Measurements from ENCODE around the gene HBG2. TPM values are rescaled to one million over a fixed set of nuclear protein-coding genes. Genes with fewer than 3 reads are reported as not detected.
"Not testable (repeated sequence)": the region's sequence is repeated elsewhere in the genome, so short reads cannot be mapped to it uniquely, and the experiment has no call there.

HBG2 gene
- total and polyA plus RNA-seq, 12 donors, result 0.12 to 1.0 (median 0.43) TPM; not detected in 8

DNA sequence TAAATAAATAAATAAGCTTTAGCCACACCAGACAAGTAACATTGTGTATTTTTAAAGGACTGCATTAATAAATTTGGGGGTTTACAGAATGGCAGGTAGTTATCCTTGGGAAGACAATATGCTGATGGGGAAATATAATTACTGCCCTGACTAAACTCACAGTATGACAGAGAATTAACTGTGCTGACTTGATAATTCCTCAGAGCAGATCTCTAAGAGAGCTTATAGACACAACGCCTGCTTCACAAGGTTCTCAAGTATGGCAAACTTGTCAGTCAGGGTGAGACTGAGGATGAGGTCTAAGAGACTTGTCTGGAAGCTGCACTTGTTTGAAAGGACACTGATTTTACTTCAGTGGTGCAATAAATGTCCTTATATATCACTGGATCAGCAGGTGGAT lies 43.9 kb upstream of the HBG2 start:
- Histone ChIP-seq H3K4me1 (no peaks in the 10 kb centered on the region), H3K27me3 (no peaks in the 10 kb centered on the region), H3K4me3 (no peak overlapping the region), H3K36me3 (no peaks in the 10 kb centered on the region), H3K27ac (no peak overlapping the region), H3K9me3 (no peaks in the 10 kb centered on the region)
- intact Hi-C loops (cut with DNase I), result no loop called here
- DNase-seq (no peak), ATAC-seq (no peak)
- 69 to 82% methylated on average over 1 of the region's 1 CpG for WGBS, 2 donors
- TF ChIP-seq, protein P1, sequence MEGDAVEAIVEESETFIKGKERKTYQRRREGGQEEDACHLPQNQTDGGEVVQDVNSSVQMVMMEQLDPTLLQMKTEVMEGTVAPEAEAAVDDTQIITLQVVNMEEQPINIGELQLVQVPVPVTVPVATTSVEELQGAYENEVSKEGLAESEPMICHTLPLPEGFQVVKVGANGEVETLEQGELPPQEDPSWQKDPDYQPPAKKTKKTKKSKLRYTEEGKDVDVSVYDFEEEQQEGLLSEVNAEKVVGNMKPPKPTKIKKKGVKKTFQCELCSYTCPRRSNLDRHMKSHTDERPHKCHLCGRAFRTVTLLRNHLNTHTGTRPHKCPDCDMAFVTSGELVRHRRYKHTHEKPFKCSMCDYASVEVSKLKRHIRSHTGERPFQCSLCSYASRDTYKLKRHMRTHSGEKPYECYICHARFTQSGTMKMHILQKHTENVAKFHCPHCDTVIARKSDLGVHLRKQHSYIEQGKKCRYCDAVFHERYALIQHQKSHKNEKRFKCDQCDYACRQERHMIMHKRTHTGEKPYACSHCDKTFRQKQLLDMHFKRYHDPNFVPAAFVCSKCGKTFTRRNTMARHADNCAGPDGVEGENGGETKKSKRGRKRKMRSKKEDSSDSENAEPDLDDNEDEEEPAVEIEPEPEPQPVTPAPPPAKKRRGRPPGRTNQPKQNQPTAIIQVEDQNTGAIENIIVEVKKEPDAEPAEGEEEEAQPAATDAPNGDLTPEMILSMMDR (IDR thresholded peaks at IDR 0.05), result no peak

DNA sequence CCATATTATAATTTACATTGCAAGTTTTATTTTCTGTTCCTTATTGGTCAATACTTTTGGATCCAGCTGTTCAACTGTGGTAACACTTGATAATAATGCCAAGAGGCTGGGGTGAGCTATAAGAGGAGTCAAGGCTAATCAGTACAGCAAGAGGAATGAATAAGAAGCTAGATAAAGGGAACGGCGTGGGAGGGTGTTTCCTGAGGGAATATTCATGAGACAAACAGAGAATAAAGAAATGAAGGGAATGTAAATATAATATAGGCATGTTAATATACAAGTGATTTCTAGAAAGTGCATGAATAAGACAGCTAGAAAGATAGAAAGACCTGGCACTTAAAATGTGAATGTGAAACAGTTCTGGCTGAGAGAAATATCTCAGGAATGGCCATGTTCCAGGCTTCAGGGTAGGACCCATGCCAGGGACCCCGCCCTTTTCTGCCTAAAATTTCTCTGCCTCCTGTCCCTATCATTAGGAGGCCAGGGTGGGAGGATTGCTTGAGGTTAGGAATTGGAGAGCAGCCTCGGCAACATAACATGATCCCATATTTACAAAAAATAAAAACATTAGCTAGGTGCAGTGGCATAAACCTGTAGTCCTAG lies 43.2 kb upstream of the HBG2 start:
- WGBS, 2 donors, result 34 to 35% methylated on average over 4 of the region's 4 CpGs

DNA sequence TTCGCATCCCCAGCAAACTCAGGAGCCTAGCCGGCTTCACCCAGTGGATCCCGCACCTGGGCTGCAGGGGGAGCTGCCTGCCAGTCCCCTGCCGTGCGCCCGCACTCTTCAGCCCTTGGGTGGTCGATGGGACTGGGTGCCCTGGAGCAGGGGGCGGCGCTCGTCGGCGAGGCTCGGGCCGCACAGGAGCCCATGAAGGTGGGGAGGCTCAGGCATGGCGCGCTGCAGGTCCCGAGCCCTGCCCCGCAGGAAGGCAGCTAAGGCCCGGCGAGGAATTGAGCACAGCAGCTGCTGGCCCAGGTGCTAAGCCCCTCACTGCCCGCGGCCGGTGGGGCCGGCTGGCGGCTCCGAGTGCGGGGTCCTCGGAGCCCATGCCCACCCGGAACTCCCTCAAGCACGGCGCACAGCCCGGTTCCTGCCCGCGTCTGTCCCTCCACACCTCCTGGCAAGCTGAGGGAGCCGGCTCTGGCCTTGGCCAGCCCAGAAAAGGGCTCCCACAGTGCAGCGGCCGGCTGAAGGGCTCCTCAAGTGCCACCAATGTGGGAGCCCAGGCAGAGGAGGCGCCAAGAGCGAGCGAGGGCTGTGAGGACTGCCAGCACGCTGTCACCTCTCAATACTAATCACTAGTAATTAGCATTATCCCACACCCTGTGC lies 39.9 kb upstream of the HBG2 start:
- H3K27me3 ChIP-seq; H3K36me3 ChIP-seq; H3K9me3 ChIP-seq; intact Hi-C loops (cut with DNase I); ATAC-seq; H3K4me1 ChIP-seq; H3K27ac ChIP-seq; H3K4me3 ChIP-seq; DNase-seq: not testable (repeated sequence)
- 94 to 95% methylated on average over 41 of the region's 41 CpGs for WGBS, 2 donors

More for the DNA sequence above, 43.2 kb upstream of the HBG2 start:
- no peaks in the 10 kb centered on the region for H3K36me3 ChIP-seq
- TF ChIP-seq, protein P1 (IDR thresholded peaks at IDR 0.05), result no peak
- H3K27ac ChIP-seq, result no peak overlapping the region
- H3K4me1 ChIP-seq, result no peaks in the 10 kb centered on the region
- no peaks in the 10 kb centered on the region for H3K9me3 ChIP-seq
- no peaks in the 10 kb centered on the region for H3K27me3 ChIP-seq
- ATAC-seq (no peak), DNase-seq (no peak)
- intact Hi-C loops (cut with DNase I), result no loop called here
- no peak overlapping the region for H3K4me3 ChIP-seq

- Histone ChIP-seq H3K9me3 (no peaks in the 10 kb centered on the region), H3K36me3 (no peaks in the 10 kb centered on the region), H3K27ac (no peak overlapping the region), H3K4me1 (no peaks in the 10 kb centered on the region), H3K27me3 (no peaks in the 10 kb centered on the region), H3K4me3 (no peak overlapping the region)
- 89 to 90% methylated on average over 8 of the region's 8 CpGs for WGBS, 2 donors
- intact Hi-C loops (cut with DNase I), result no loop called here
- TF ChIP-seq, protein P1 (IDR thresholded peaks at IDR 0.05), result no peak
- no peak for DNase-seq
- ATAC-seq, result no peak
These were observed 38.4 kb upstream of the HBG2 start for GRCh38 chr11:5293028-5293427.

DNA sequence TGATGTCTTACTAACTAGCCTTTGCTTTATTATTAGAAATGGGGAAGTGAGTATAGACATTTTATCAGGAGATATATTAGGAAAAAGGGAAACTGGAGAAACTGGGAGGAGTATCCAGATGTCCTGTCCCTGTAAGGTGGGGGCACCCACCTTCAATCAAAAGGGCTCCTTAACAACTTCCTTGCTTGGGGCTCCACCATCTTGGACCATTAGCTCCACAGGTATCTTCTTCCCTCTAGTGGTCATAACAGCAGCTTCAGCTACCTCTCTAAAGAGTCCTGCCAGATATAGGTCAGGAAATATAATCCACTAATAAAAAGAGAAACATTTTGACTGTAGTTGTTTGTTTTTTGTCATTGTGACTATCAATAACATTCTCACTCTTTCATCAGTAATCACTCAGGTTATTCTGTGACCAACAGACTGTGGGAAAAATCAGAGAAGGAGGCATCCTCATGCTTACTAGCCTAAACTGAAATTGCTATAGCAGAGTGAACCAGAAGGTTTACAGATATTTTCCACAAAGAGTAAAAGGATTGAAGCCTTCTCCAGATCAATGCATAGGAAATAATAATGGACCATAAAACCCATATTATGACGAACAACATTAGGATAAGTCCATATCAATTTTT lies 36.7 kb upstream of the HBG2 start:
- WGBS, 2 donors, result 79 to 85% methylated on average over 1 of the region's 1 CpG
- Histone ChIP-seq H3K27ac (no peak overlapping the region), H3K4me1 (no peaks in the 10 kb centered on the region), H3K9me3 (no peaks in the 10 kb centered on the region), H3K4me3 (no peak overlapping the region), H3K27me3 (no peaks in the 10 kb centered on the region), H3K36me3 (no peaks in the 10 kb centered on the region)
- DNase-seq (no peak), ATAC-seq (no peak)
- intact Hi-C loops (cut with DNase I), result no loop called here
- TF ChIP-seq, protein P1 (IDR thresholded peaks at IDR 0.05), result peak in 2 of 9 donors; percentile 5 to 42
